C4-2B (cell line): ENCODE results near the gene RYR3.

ENCODE experiments used
- CTCF ChIP-seq: fragments of 450-650 bp; conservative IDR thresholded peaks from 2 replicates; pipeline ENCODE4 v1.5.1; 2017; ENCODE audit warnings: mild to moderate bottlenecking
- ZFX ChIP-seq: fragments of 450-650 bp; IDR thresholded peaks from 2 replicates; pipeline ENCODE4 v1.6.1; 2017

GRCh38 chr15:33618350-33618749, 307.6 kb downstream of the RYR3 start:
- TF ChIP-seq CTCF (no peak), ZFX (no peak)
